HG03064 (cell line): ENCODE measurements around the gene CDC14B.

ENCODE experiments used
- ATAC-seq: cut with Tn5 transposase; IDR thresholded peaks from one replicate; pipeline ENCODE4 v1.9.1; 2021; ENCODE audit warnings: low read depth; ENCODE audit not compliant: unreplicated experiment

The CDC14B gene

DNA sequence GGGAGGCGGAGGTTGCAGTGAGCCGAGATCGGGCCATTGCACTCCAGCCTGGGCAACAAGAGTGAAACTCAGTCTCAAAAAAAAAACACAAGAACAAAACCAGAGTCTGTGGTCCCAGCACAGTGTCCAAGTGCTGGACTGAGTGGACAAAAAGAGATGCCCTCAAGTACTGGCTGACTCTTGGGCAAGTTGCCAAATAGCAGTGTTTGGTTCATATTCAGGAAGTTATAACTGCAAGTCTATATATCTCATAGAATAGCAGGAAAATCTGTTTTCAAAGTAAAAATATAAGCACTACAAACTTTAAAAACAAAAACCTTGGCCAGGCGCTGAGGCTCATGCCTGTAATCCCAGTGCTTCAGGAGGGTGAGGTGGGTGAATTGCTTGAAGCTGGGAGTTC lies 162.4 kb downstream of the CDC14B start:
- ATAC-seq: no peak

DNA sequence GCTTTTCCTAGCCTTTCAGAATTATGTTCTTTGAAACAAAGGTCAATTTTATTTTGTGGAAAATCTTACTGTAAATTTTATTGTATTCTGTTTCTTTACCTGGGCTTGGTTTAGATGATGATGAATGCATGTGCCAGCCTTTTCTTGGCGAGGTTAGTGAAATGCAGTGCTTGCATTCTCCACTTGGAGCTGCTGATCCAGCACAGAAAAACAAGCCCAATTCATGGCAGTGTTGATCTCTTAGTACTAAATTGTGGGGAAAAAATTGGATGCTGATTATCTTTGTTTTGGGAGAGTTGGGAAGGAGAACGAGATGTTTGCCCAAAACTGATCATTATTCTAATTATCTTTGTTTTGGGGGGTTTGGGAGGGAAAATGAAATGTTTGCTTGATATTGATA lies 166.0 kb downstream of the CDC14B start:
- no peak for ATAC-seq

GRCh38 chr9:96450613-96451528 lies 168.8 kb downstream of the CDC14B start:
- peak; percentile 3 for ATAC-seq
